Caco-2 (cell line): Measurements from ENCODE around the gene PEX5L. TPM values are rescaled to one million over a fixed set of nuclear protein-coding genes. Genes with fewer than 3 reads are reported as not detected.

ENCODE experiments used
- BruUV-seq: library from RNA; stranded (reverse); fragments of 400-500 nt; replicated peaks from 2 replicates; lab custom pipeline; 2021; lab: Mats Ljungman, UMichigan
- CTCF ChIA-PET: fragments of 300-600 bp; sonication (Branson Sonifier 250); formaldehyde crosslinking; loops from one replicate; lab custom pipeline; 2022; ENCODE audit warnings: antibody characterized with exemption; lab: Charles Lee
- POLR2A ChIA-PET: fragments of 300-600 bp; sonication (Branson Sonifier 250); formaldehyde crosslinking; loops from one replicate; lab custom pipeline; 2022; ENCODE audit warnings: antibody characterized with exemption; lab: Charles Lee
- DNase-seq, 2 experiments: peaks; one replicate each; pipeline versions ENCODE4 v3.0.0 to v3.0.0-alpha.2; 2020 to 2022
- H3K27me3 ChIP-seq: replicated peaks from 2 replicates; pipeline ENCODE4 v1.6.0; 2011; ENCODE audit warnings: low read length; ENCODE audit not compliant: control insufficient read depth, insufficient read depth
- H3K36me3 ChIP-seq: 2 replicates; pipeline ENCODE4 v1.5.1; 2011; ENCODE audit warnings: low read length; ENCODE audit not compliant: control insufficient read depth, insufficient read depth
- H3K4me1 ChIP-seq: fragments of 250-450 bp; sonication (Bioruptor Pico); 2 replicates; pipeline ENCODE4 v1.5.1; 2020; ENCODE audit warnings: mild to moderate bottlenecking
- H3K4me3 ChIP-seq: 2 replicates; pipeline ENCODE4 v1.5.1; 2011; ENCODE audit warnings: low read depth, mild to moderate bottlenecking, control low read depth, low read length
- H3K9me3 ChIP-seq: fragments of 250-450 bp; sonication (Bioruptor Pico); 2 replicates; pipeline ENCODE4 v1.5.1; 2020; ENCODE audit warnings: mild to moderate bottlenecking, moderate library complexity
- H3K27ac Mint-ChIP-seq: one replicate; pipeline ENCODE4 v1.8.0; 2022; ENCODE audit warnings: mixed read lengths; ENCODE audit not compliant: unreplicated experiment
- H3K27me3 Mint-ChIP-seq: one replicate; pipeline ENCODE4 v1.8.0; 2022; ENCODE audit warnings: mixed read lengths; ENCODE audit not compliant: insufficient read depth, unreplicated experiment
- H3K36me3 Mint-ChIP-seq: one replicate; pipeline ENCODE4 v1.8.0; 2022; ENCODE audit warnings: mild to moderate bottlenecking, mixed read lengths; ENCODE audit not compliant: insufficient read depth, unreplicated experiment
- H3K4me1 Mint-ChIP-seq: one replicate; pipeline ENCODE4 v1.8.0; 2022; ENCODE audit warnings: low read depth, mixed read lengths; ENCODE audit not compliant: unreplicated experiment
- H3K4me3 Mint-ChIP-seq: one replicate; pipeline ENCODE4 v1.8.0; 2022; ENCODE audit warnings: mild to moderate bottlenecking, moderate library complexity, mixed read lengths; ENCODE audit not compliant: unreplicated experiment
- H3K9me3 Mint-ChIP-seq: one replicate; pipeline ENCODE4 v1.8.0; 2022; ENCODE audit warnings: mixed read lengths; ENCODE audit not compliant: unreplicated experiment
- CTCF ChIP-seq, 2 experiments: fragments of 200-600 bp in 1 of 2; IDR thresholded peaks; 1 replicate in 1 of 2; 2 replicates in 1 of 2; pipeline versions ENCODE4 v1.5.1 to v1.8.0; 2011 to 2022; ENCODE audit warnings: antibody characterized with exemption in 1 of 2, control low read depth in 1 of 2, inconsistent platforms in 1 of 2, low read depth in 1 of 2, low read length in 1 of 2, mild to moderate bottlenecking in 1 of 2, moderate library complexity in 1 of 2; ENCODE audit not compliant: insufficient read depth in 1 of 2, severe bottlenecking in 1 of 2, unreplicated experiment in 1 of 2
- intact Hi-C: fragments of 100-400 bp; cut with micrococcal nuclease; formaldehyde crosslinking; loops from one replicate; pipeline ENCODE4 v1.10.0; 2022; ENCODE audit not compliant: unreplicated experiment
- total RNA-seq: library from RNA; stranded (reverse); gene quantifications from 2 replicates; pipeline ENCODE4 v1.2.3, GENCODE V29; 2022

Gene PEX5L
- total RNA-seq, 1 experiment from 2014 or later: not detected

GRCh38 chr3:179811321-179812095 is 225.2 kb downstream of the PEX5L start:
- ChIA-PET CTCF (interaction anchor here (0.6 to 1.4 kb wide), 6 partner anchors 11 to 247 kb away, joined by 3 to 9 read pairs (median 5); no protein-coding TSS in a partner anchor), POLR2A (no interaction called here)
- H3K4me3 Mint-ChIP-seq: no peak overlapping the region
- no peaks in the 10 kb centered on the region for H3K36me3 Mint-ChIP-seq
- no peaks in the 10 kb centered on the region for H3K27me3 Mint-ChIP-seq
- no TSS peak for BruUV-seq
- no peak overlapping the region for H3K4me3 ChIP-seq
- intact Hi-C loops: loop anchor here (1.0 to 5.0 kb wide), 7 partner anchors 26 to 784 kb away; no protein-coding TSS in a partner anchor
- no peaks in the 10 kb centered on the region for H3K4me1 ChIP-seq
- TF ChIP-seq CTCF (IDR thresholded peaks at IDR 0.05; ENCODE audit: insufficient read depth in 1 of 2, low read depth in 1 of 2, low read length in 1 of 2, severe bottlenecking in 1 of 2, unreplicated experiment in 1 of 2): peak; percentile 63 to 71
- H3K9me3 ChIP-seq: no peaks in the 10 kb centered on the region
- no peaks in the 10 kb centered on the region for H3K9me3 Mint-ChIP-seq
- H3K4me1 Mint-ChIP-seq: no peaks in the 10 kb centered on the region
- DNase-seq: peak; percentile 46 to 63
- H3K27me3 ChIP-seq: no peaks in the 10 kb centered on the region
- peak overlapping the region; percentile 42 for H3K27ac Mint-ChIP-seq
- H3K36me3 ChIP-seq: no peaks in the 10 kb centered on the region

- no peak overlapping the region for H3K27ac Mint-ChIP-seq
- H3K36me3 Mint-ChIP-seq: no peaks in the 10 kb centered on the region
- Histone ChIP-seq H3K36me3 (no peaks in the 10 kb centered on the region), H3K4me3 (no peak overlapping the region), H3K4me1 (no peaks in the 10 kb centered on the region), H3K9me3 (no peaks in the 10 kb centered on the region), H3K27me3 (no peaks in the 10 kb centered on the region)
- H3K9me3 Mint-ChIP-seq: no peaks in the 10 kb centered on the region
- intact Hi-C loops: loop anchor here (2.0 to 5.0 kb wide), 4 partner anchors 42 to 275 kb away; no protein-coding TSS in a partner anchor
- no peak for DNase-seq
- no peaks in the 10 kb centered on the region for H3K27me3 Mint-ChIP-seq
- H3K4me1 Mint-ChIP-seq: no peaks in the 10 kb centered on the region
- no TSS peak for BruUV-seq
- no peak for TF ChIP-seq CTCF (IDR thresholded peaks at IDR 0.05; ENCODE audit: insufficient read depth in 1 of 2, low read depth in 1 of 2, low read length in 1 of 2, severe bottlenecking in 1 of 2, unreplicated experiment in 1 of 2)
- CTCF ChIA-PET: no interaction called here
- POLR2A ChIA-PET: no interaction called here
- no peak overlapping the region for H3K4me3 Mint-ChIP-seq
Measured at GRCh38 chr3:179809639-179810038, 227.1 kb downstream of the PEX5L start.

GRCh38 chr3:179807588-179807987 is 229.1 kb downstream of the PEX5L start:
- no peak overlapping the region for H3K27ac Mint-ChIP-seq
- no peaks in the 10 kb centered on the region for H3K9me3 Mint-ChIP-seq
- H3K4me1 Mint-ChIP-seq: no peaks in the 10 kb centered on the region
- H3K4me3 Mint-ChIP-seq: no peak overlapping the region
- no peak for DNase-seq
- ChIA-PET CTCF (no interaction called here), POLR2A (no interaction called here)
- no peaks in the 10 kb centered on the region for H3K36me3 ChIP-seq
- H3K36me3 Mint-ChIP-seq: no peaks in the 10 kb centered on the region
- H3K27me3 Mint-ChIP-seq: no peaks in the 10 kb centered on the region
- no peaks in the 10 kb centered on the region for H3K4me1 ChIP-seq
- BruUV-seq: no TSS peak
- no peaks in the 10 kb centered on the region for H3K9me3 ChIP-seq
- TF ChIP-seq CTCF (IDR thresholded peaks at IDR 0.05; ENCODE audit: insufficient read depth in 1 of 2, low read depth in 1 of 2, low read length in 1 of 2, severe bottlenecking in 1 of 2, unreplicated experiment in 1 of 2): no peak
- no peak overlapping the region for H3K4me3 ChIP-seq
- H3K27me3 ChIP-seq: no peaks in the 10 kb centered on the region
- intact Hi-C loops: no loop called here
